HG03565 (cell line): ENCODE results near the gene PAGE3.

Experiments used
- ATAC-seq: cut with Tn5 transposase; IDR thresholded peaks from one replicate; pipeline ENCODE4 v1.9.1; 2021; ENCODE audit warnings: mild to moderate bottlenecking, moderate library complexity; ENCODE audit not compliant: unreplicated experiment

PAGE3 gene, protein sequence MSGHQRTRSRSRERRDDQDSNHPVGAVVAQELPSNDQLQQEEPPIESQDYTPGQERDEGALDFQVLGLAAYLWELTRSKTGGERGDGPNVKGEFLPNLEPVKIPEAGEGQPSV

DNA sequence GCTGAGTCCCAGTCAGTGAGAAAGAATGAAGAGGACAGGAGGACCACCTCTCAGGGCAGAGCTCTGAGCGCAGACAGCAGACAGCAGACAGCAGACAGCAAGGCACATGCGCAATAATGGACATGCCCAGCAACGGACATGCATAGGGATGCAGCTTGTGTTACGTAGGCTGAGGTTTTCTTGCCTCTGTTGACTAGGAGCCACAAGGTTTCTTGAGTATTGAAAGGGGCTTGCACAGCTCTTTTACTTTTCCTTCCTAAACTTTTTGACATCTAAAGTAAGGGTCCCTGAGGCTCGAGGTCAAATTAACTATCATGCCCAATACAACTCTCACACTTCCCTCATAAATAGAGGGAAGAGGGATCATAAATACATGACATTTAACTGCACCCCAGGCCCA, at the start of gene PAGE3:
PAGE3 (minus strand) TSS at position 101 of the 400 bp plus-strand sequence. CDS start 1,013 bp downstream, outside the sequence.
- ATAC-seq, result no peak

DNA sequence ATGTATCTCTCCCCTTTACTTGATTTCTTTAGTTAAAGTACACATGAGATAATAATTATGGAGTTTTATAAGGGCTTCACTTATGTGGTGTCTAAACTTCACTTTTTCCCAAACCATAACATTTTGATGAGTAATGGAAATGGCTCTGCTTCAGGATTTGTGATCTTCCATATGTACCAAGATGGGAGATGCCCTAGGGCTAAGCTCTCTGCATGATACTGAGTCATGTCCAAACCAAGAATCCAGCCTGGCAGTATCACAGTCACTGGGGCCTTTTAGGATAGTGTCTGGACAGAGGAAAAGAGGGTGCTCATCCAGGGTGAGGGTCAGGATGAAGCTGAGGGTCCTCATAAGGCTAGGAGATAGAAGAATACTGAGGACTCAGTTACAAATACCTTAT, 47.9 kb upstream of the PAGE3 start:
- ATAC-seq, result no peak

DNA sequence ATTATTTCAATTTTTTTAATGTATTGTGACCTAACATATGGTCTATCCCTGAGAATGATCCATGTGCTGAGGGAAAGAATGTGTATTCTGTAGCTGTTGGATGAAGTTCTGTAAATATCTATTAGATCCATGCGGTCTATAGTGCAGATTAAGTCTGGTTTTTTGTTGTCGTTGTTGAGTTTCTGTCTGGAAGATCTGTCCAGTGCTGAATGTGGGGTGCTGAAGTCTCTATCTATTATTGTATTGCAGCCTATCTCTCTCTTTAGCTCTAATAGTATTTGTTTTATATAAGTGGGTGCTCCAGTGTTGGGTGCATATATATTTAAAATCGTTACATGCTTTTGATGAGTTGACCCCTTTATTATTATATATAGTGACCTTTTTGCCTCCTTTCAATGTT, 26.2 kb upstream of the PAGE3 start:
- ATAC-seq, result no peak

DNA sequence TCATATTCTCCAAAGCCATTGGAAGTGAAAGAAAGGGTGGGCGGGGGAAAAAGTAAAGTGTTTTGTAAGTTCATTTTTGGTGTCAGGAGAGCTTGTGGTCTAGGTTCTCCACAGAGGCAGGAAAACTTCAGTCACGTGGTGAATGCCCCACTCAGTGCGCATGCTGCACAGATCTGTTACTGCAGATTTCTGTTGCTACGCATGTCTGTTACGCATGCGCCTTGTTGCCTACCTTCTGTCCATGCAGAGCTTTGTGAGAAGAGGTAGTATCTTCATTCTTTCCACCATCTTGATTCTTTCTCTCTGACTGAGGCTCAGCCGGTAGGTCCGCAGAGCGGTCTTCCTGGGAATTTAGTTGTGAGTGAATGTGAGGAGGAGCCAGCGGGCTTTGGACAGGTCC, 15.1 kb upstream of the PAGE3 start:
- no peak for ATAC-seq

DNA sequence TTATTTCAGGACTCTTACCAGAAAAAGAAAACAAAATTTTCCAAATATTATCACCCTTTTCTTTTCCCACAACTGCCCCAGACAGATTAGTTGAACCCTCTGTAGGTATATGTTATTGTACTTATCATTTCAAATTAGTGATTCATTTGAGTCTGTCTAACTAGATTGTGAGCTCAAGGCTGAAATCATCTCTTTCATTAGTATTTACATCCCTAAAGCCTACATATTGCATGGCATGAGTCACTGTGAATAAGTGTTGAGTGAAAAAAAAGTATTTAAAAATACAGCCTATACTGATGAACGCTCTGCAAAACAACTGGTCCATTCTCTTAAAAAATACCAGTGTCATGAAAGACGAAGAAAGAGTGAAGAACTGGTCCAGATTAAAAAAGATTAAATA, 3.9 kb downstream of the PAGE3 start:
- ATAC-seq, result no peak

DNA sequence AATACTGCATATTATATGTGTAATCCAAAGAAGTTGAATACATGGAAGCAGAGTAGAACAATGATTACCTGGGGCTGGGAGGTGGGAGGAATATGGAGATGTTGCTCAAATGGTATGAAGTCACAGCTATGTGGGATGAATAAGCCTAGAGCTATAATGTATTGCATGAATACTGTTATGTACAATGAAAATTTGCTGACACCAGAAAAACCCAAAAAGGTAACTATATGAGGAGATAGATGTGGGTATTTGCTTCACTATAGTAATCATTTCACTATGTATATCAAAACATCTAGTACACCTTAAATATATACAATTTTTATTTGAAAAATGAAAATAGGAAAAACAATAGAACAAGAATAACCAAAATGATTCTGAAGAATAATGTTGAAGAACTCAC, 11.2 kb downstream of the PAGE3 start:
- no peak for ATAC-seq

DNA sequence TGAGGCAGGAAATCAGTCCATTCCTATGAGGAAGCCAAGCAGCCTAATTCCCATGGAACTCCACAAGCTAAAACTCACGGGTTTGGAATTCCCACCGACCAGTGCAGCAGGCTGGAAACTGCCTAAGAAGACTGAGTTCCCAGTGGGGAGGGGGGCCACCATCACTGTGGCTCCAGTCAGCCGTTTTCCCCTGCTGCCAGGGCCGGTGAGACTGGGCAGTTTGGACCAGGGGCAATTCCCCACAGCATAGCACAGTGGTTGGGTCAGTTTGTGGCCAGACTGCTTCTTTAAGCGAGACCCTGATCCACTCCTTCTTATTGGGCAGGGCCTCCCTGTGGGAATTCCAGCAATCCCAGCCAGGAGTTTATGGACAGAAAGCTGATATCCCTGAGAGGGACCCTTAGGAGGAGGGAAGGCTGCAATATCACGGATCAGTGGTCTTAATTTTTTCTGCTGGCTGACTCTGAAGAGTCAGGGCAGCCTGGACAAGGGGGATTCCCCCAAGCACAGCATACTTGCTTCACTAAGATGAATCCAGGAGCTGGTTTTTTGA, 23.9 kb downstream of the PAGE3 start:
- no peak for ATAC-seq

DNA sequence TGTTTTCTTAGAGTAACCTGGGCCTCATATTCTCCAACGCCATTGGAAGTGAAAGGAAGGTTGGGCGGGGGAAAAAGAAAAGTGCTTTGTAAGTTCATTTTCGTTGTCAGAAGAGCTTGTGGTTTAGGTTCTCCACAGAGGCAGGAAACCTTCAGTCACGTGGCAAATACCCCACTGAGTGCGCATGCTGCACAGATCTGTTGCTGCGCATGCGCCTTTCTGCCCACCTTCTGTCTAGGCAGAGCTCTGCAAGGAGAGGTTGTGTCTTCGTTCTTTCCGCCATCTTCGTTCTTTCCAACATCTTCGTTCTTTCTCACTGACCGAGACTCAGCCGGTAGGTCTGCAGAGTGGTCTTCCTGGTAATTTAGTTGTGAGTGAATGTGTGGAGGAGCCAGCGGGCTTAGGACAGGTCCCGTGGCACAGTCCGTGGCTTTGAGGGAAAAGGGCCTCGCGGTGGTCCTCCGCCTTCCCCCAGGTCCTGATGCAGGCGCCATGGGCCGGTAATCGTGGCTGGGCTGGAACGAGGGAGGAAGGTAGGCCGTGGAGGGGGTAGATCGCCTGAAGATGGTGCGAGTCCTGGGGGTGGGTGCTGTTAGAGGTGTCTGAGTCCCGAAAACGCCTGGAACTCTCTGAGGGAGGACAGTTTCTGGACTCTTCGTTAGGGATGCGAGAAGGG, 44.5 kb downstream of the PAGE3 start, which contains the start of gene PAGE5:
PAGE5 (plus strand) TSS at position 228 of the 676 bp plus-strand sequence. CDS start 1,037 bp downstream, outside the sequence.
- ATAC-seq, result no peak

DNA sequence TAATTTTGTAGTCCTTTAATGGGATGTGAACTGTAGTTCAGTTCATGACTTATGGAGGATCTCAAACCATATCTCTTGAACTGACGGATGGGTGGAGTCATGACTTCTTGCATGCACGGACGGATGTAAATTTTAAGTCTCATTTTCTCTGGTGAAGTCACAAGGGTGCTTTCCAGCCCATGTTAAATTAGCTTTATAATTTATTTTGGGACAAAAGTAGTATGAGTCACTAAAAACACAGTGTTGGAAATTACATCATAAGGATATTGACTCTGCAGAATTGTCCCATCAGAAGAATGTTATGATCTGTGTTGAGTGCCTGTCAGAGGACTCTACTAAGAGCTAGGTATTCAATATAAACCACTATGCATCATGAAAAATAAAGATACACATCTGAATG, 51.3 kb downstream of the PAGE3 start:
- ATAC-seq, result no peak

DNA sequence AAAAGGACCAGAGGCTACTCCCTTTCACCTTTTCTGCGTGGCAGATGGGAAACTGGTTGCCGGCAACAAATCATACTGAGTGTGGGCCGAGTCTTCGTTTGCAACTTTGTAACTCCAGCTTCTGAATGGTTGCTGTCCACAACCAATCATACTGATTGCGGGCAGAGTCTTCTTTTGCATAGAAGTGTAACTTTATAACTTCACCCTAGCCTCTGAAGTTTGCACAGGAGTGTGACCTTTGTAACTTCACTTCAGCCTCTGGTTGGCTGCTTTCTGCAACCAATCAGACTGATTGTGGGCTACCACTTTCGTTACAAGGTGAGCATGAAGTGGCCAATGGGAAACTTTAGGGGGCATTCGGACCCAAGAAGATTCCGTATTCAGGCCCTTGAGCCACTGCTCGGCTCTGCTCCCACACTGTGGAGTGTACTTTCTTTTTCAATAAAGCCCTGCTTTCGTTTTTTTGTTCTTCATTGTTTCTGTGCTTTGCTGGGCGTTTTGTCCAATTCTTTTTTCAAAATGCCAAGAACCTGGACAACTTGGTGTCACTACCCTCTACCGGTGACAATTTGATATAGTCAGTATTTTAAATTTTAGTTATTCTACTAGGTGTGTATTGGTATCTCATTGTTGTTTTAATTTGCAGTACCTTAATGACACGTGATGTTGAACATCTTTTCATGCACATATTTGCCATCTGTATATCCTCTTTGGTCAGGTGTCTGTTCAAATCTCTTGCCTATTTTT, 53.6 kb downstream of the PAGE3 start:
- no peak for ATAC-seq
